ENCODE results near the gene GLS.

DNA sequence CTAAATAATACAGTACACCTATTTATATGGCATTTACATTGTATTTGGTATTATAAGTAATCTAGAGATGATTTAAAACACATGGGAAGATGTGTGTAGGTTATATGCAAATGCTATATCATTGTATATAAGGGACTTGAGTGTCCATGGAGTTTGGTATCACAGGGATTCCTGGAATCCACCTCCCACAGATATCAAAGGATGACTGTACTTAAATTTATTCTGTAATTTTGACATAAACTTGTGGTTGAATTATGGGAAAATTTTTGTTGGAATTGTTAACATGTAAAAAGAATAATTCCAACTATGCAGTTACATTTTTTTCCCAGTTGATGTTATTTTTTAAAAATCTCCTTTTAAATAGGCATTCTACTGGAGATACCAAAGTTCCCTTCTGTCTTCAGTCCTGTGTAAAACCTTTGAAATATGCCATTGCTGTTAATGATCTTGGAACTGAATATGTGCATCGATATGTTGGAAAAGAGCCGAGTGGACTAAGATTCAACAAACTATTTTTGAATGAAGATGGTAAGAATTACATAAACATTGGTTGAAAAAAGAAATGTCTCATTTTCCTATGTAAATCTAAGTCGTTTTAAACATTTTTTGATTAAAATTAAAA lies 24.1 kb downstream of the GLS start:
- TF ChIP-seq POLR2A (IDR thresholded peaks at IDR 0.05): no peak
- TF ChIP-seq POLR2AphosphoS5 (IDR thresholded peaks at IDR 0.05): no peak
- TF ChIP-seq, protein P1, sequence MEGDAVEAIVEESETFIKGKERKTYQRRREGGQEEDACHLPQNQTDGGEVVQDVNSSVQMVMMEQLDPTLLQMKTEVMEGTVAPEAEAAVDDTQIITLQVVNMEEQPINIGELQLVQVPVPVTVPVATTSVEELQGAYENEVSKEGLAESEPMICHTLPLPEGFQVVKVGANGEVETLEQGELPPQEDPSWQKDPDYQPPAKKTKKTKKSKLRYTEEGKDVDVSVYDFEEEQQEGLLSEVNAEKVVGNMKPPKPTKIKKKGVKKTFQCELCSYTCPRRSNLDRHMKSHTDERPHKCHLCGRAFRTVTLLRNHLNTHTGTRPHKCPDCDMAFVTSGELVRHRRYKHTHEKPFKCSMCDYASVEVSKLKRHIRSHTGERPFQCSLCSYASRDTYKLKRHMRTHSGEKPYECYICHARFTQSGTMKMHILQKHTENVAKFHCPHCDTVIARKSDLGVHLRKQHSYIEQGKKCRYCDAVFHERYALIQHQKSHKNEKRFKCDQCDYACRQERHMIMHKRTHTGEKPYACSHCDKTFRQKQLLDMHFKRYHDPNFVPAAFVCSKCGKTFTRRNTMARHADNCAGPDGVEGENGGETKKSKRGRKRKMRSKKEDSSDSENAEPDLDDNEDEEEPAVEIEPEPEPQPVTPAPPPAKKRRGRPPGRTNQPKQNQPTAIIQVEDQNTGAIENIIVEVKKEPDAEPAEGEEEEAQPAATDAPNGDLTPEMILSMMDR (IDR thresholded peaks at IDR 0.05): no peak
